ENCODE measurements around the gene TSFM.
A peak's percentile ranks its signal among the peaks of the same experiment; 100 is the strongest.

The TSFM gene

DNA sequence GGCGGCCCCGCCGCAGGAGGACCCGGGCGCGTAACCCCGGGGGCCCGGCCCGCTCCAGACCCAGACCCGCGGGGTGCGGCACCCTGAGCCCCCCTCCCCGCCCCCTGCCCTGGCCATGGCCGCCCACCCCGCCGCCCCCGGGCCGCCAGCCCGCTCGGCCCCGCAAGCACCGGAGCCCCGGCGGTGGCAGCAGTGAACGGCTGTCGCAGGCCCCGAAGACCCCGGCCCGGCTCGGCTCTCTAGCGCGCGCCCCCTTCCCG lies 27.5 kb upstream of the TSFM start:
- no peak for TF ChIP-seq CTCF (IDR thresholded peaks at IDR 0.05; ENCODE audit: low read depth, low read length, missing control alignments)
- no peak overlapping the region for H3K27ac ChIP-seq
- no peak for DNase-seq
- peaks cover 4% of the 10 kb centered on the region for H3K36me3 ChIP-seq (replicated peaks)
- H3K27me3 ChIP-seq (replicated peaks), result no peaks in the 10 kb centered on the region
- in situ Hi-C loops (cut with HindIII; ENCODE audit: low pct_ligation_motif_present, low sequenced_read_pairs), result no loop called here
- H3K4me3 ChIP-seq (ENCODE audit: low read depth, low read length), result peak overlapping the region; percentile 49

DNA sequence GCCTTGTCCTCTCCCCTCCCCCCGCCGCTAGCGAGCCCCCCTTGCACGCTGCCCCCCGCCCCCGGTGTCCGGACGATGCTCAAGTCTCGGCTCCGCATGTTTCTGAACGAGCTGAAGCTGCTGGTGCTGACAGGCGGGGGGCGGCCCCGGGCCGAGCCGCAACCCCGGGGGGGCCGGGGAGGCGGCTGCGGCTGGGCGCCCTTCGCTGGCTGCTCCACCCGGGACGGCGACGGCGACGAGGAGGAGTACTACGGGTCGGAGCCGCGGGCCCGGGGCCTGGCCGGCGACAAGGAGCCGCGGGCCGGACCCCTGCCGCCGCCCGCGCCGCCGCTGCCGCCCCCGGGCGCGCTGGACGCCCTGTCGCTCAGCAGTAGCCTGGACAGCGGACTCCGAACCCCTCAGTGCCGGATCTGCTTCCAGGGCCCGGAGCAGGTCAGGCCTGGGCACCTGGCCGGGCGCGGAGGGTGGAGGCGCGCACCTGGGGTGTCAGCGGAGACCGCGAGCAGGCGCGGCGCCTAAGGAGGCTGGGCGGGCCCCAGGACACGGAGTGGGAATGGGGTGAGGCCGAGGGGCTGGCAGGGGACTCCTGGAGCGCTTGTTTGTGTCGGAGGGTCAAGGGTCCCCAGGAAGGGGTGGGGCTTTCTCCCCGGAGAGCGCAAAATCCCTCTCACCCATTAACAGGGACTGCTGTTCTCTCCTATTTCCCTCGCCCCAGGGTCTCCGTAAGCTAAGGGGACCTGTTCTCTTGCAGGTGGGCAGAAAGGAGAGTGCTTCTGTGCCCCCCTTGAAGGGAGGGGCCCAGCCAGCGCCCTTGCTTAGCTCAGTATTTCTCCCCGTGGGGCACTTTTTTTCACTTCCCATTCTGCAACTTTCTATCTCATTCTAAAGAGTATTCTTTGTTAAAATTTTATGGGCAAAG lies 26.9 kb upstream of the TSFM start:
- Histone ChIP-seq H3K27ac (no peak overlapping the region), H3K27me3 (replicated peaks) (no peaks in the 10 kb centered on the region), H3K4me3 (ENCODE audit: low read depth, low read length) (peak overlapping the region; percentile 49), H3K36me3 (replicated peaks) (no peaks in the 10 kb centered on the region)
- in situ Hi-C loops (cut with HindIII; ENCODE audit: low pct_ligation_motif_present, low sequenced_read_pairs), result no loop called here
- TF ChIP-seq CTCF (IDR thresholded peaks at IDR 0.05; ENCODE audit: low read depth, low read length, missing control alignments), result no peak
- DNase-seq, result no peak

GRCh38 chr12:57756406-57757341 lies 25.9 kb upstream of the TSFM start:
- in situ Hi-C loops (cut with HindIII; ENCODE audit: low pct_ligation_motif_present, low sequenced_read_pairs), result no loop called here
- H3K27ac ChIP-seq, result no peak overlapping the region
- H3K27me3 ChIP-seq (replicated peaks), result no peaks in the 10 kb centered on the region
- no peaks in the 10 kb centered on the region for H3K36me3 ChIP-seq (replicated peaks)
- no peak for DNase-seq
- TF ChIP-seq CTCF (IDR thresholded peaks at IDR 0.05; ENCODE audit: low read depth, low read length, missing control alignments), result peak; percentile 89
- no peak overlapping the region for H3K4me3 ChIP-seq (ENCODE audit: low read depth, low read length)

- no peak for DNase-seq
- H3K27ac ChIP-seq, result no peak overlapping the region
- no peak for TF ChIP-seq CTCF (IDR thresholded peaks at IDR 0.05; ENCODE audit: low read depth, low read length, missing control alignments)
- H3K4me3 ChIP-seq (ENCODE audit: low read depth, low read length), result no peak overlapping the region
- no peaks in the 10 kb centered on the region for H3K27me3 ChIP-seq (replicated peaks)
- in situ Hi-C loops (cut with HindIII; ENCODE audit: low pct_ligation_motif_present, low sequenced_read_pairs), result no loop called here
- H3K36me3 ChIP-seq (replicated peaks), result no peaks in the 10 kb centered on the region
Measured at GRCh38 chr12:57757771-57758170, 24.8 kb upstream of the TSFM start.

DNA sequence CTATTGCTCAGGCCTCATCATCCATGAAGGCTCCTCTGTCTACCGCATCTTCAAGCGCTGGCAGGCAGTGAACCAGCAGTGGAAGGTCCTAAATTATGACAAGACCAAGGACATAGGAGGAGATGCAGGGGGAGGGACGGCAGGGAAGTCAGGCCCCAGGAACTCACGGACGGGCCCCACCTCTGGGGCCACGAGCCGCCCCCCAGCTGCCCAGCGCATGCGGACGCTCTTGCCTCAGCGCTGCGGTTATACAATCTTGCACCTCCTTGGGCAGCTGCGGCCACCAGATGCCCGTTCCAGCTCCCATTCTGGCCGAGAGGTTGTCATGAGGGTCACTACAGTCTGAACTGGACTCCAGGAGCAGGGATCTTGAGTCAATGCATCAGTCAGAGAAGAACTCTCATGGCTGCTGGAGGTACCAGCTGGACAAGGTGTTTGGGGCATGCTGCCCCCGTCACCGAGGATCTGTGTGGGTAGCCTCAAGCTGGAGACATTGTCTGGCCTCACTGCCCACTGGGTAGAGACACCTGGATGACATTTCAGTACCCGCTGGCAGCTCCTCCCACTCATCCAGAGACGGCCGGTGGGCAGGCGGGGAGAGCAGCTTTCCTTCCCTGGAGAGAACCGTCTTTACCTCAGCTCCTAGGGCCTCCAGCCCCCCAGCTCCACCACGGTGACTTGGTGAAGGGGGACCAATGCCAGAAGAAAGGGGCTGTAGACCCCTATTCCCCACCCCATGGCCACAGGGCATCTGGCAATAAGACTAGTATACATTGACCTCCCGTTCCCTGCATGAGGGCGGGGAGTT lies 23.8 kb upstream of the TSFM start:
- in situ Hi-C loops (cut with HindIII; ENCODE audit: low pct_ligation_motif_present, low sequenced_read_pairs), result no loop called here
- TF ChIP-seq CTCF (IDR thresholded peaks at IDR 0.05; ENCODE audit: low read depth, low read length, missing control alignments), result no peak
- Histone ChIP-seq H3K36me3 (replicated peaks) (no peaks in the 10 kb centered on the region), H3K4me3 (ENCODE audit: low read depth, low read length) (no peak overlapping the region), H3K27me3 (replicated peaks) (peaks cover 3% of the 10 kb centered on the region), H3K27ac (no peak overlapping the region)
- no peak for DNase-seq

Data from brain microvascular endothelial cell (primary cell).